Ecto neural progenitor cell (in vitro differentiated cells): Measurements from ENCODE around the gene CFAP20DC.
"Not testable (repeated sequence)": the region's sequence is repeated elsewhere in the genome, so short reads cannot be mapped to it uniquely, and the experiment has no call there.

Experiments
- DNase-seq: peaks from one replicate; pipeline ENCODE4 v3.0.0-alpha.2; 2018; ENCODE audit warnings: low spot score

CFAP20DC gene

GRCh38 chr3:58867621-58868020 is 182.2 kb downstream of the CFAP20DC start:
- DNase-seq: no peak

- no peak for DNase-seq
Observed at GRCh38 chr3:58866079-58866478, 183.7 kb downstream of the CFAP20DC start.

DNA sequence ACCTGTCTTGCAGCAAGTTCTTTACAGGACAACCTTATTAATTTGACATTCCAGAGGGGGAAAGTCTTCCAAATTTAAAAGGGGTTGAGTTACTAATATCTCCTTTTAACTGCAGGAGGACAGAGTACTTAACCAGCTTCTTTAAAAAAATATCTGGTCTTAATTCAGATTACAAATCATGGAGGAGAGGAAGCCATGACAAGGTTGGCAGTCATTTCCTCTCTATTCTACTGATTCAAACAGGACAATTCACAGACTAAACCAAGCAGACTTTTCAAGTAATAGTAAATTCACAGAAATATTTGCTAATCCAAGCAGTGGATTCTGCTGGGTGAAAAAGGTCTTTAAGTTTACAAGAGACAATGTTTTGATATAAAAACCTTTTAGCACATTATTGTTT is 185.3 kb downstream of the CFAP20DC start:
- no peak for DNase-seq

GRCh38 chr3:58863206-58863605 is 186.6 kb downstream of the CFAP20DC start:
- DNase-seq: no peak

GRCh38 chr3:58861551-58861950 is 188.3 kb downstream of the CFAP20DC start:
- DNase-seq: no peak

DNA sequence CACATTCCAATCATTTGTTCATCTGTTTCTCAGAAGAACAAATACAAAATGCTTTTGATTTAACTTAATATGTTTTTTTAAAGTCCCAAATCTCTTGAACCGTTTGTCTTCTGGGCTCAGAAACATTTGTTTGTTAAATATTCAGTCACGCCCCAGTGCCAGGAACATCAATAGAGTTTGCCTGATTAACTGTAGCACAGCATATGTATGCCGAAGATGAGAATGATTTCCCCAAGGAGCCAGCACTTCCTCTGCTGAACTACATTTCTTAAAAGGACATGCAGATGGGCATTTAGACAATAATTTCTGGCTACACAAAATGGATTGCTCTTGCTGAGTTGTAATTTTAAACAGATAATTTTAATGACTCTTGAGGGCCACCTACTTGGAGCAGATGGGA is 191.7 kb downstream of the CFAP20DC start:
- no peak for DNase-seq

GRCh38 chr3:58857402-58857801 is 192.4 kb downstream of the CFAP20DC start:
- DNase-seq: no peak

DNA sequence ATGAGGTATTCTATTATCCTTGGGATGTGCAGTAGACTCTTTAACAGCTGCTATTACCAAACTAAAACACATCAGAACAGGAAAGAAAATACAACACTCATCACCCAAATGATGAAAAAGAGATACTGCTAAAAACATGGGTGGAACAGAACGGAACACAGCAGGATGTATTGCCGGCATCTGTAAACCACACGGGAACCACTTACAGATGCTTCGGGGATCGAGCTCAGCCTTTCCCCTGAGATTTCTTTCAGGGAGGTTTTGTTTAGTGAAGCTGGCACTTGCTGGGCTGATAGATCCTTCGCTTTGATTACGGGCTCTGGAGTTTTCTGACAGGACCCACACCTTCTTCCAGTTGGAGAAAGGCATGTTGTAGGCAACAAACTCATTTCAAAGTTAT is 201.0 kb downstream of the CFAP20DC start:
- no peak for DNase-seq

- DNase-seq: not testable (repeated sequence)
Observed at GRCh38 chr3:58842050-58842747, 207.6 kb downstream of the CFAP20DC start.

- no peak for DNase-seq
Observed at GRCh38 chr3:58840949-58841348, 208.9 kb downstream of the CFAP20DC start.

GRCh38 chr3:58839964-58840363 is 209.9 kb downstream of the CFAP20DC start:
- DNase-seq: no peak

GRCh38 chr3:58839187-58839586 is 210.6 kb downstream of the CFAP20DC start:
- no peak for DNase-seq

DNA sequence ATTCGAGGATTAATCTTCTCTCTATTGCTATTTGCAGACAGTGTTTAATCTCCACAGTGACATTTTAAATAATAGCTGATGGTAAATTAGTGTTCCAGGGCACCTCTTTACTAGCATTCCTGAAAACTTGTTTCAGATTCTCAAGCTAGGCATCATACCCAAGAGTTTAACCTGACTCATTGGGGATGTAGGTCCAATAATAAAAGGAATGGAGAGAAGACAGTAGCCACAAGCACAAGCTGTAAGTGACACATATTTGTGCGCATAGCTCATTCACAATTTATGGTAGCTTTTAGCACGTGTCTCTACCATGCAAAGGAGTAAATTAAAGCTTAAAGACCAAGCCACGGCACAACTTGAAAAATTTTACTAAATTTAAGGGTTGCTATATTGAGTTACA is 212.0 kb downstream of the CFAP20DC start:
- DNase-seq: no peak

GRCh38 chr3:58837141-58837843 is 212.5 kb downstream of the CFAP20DC start:
- no peak for DNase-seq

GRCh38 chr3:58835086-58835485 is 214.7 kb downstream of the CFAP20DC start:
- DNase-seq: no peak

- DNase-seq: no peak
Observed at GRCh38 chr3:58833491-58833890, 216.3 kb downstream of the CFAP20DC start.

- DNase-seq: no peak
Observed at GRCh38 chr3:58829321-58830000, 220.4 kb downstream of the CFAP20DC start.

- DNase-seq: no peak
Observed at GRCh38 chr3:58824777-58825176, 225.0 kb downstream of the CFAP20DC start.

- peak; percentile 66 for DNase-seq
Observed at GRCh38 chr3:58824285-58824684, 225.5 kb downstream of the CFAP20DC start.

DNA sequence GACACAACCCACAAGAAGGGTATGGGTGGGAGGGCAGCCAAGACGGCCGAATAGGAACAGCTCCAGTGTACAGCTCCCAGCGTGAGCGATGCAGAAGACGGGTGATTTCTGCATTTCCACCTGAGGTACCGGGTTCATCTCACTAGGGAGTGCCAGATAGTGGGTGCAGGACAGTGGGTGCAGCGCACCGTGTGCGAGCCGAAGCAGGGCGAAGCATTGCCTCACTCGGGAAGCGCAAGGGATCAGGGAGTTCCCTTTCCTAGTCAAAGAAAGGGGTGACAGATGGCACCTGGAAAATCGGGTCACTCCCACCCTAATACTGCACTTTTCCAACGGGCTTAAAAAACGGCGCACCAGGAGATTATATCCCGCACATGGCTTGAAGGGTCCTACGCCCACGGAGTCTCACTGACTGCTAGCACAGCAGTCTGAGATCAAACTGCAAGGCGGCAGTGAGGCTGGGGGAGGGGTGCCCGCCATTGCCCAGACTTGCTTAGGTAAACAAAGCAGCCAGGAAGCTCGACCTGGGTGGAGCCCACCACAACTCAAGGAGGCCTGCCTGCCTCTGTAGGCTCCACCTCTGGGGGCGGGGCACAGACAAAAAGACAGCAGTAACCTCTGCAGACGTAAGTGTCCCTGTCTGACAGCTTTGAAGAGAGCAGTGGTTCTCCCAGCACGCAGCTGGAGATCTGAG is 243.1 kb downstream of the CFAP20DC start:
- not testable (repeated sequence) for DNase-seq

- no peak for DNase-seq
Observed at GRCh38 chr3:58804914-58805313, 244.9 kb downstream of the CFAP20DC start.

GRCh38 chr3:58801541-58801940 is 248.3 kb downstream of the CFAP20DC start:
- DNase-seq: no peak

DNA sequence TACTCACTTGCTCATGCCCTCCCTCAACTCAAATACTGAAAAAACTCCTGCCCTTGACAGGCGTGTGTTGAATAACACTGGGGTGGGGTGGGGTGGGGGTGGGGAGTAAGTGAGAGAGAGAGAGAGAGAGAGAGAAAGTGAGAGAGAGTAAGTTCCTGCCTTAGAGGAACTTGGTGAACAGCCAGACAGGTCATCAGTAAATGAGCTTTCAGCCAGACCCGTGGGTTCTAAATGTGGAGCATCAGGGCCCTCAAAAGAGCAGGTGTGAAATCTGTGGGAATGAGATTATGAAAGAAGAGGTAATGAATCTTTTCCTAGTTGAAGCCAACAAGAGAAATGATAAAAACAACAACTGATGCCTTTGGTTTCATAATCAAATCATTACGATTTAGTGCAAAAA is 248.9 kb downstream of the CFAP20DC start:
- no peak for DNase-seq
